ENCODE results near the gene NAT16.

DNA sequence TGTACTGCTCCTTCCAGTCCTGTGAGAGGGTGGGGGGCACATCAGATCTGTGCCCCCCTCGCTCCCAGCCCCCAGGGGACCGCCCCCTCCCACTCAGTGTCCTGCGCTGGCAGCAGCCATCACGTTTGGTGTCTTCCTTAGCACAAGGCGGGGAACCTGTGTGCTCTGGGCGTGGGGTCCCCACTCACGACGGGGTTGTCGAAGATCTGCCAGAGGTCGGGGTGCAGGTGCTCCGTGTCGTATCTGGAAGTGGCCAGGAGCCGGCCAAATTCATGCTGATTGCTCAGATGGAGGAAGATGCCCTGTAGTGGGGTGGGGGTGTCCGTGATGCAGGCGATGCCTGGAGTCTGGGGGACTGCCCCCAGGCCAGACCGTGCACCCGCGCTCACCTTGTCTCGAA, 30.1 kb upstream of the NAT16 start:
- no peak for TF ChIP-seq POLR2AphosphoS5 (IDR thresholded peaks at IDR 0.05; ENCODE audit: low read depth, low read length)
- TF ChIP-seq POLR2A (IDR thresholded peaks at IDR 0.05; ENCODE audit: low read depth, low read length) = no peak
- TF ChIP-seq TAF1 (IDR thresholded peaks at IDR 0.05; ENCODE audit: low read depth, low read length) = no peak
- TF ChIP-seq PAX5 (IDR thresholded peaks at IDR 0.05; ENCODE audit: insufficient read depth, low read length, severe bottlenecking) = no peak
- TF ChIP-seq POU2F2 (IDR thresholded peaks at IDR 0.05; ENCODE audit: low read depth, low read length) = no peak
